NCI-H345 treated with DMSO at 0.1 percent for 48 hours (cell line): ENCODE results near the gene SCLT1.
"Not testable (repeated sequence)": the region's sequence is repeated elsewhere in the genome, so short reads cannot be mapped to it uniquely, and the experiment has no call there.

Source experiments
- DNase-seq: peaks from one replicate; lab custom pipeline; 2025; ENCODE audit not compliant: unreplicated experiment; lab: John Stamatoyannopoulos, UW

The SCLT1 gene

GRCh38 chr4:129077326-129077725 is 16.0 kb downstream of the SCLT1 start:
- DNase-seq: no peak

GRCh38 chr4:129069537-129069936 is 23.8 kb downstream of the SCLT1 start:
- DNase-seq: not testable (repeated sequence)

GRCh38 chr4:129064717-129065116 is 28.6 kb downstream of the SCLT1 start:
- no peak for DNase-seq

- DNase-seq: no peak
Observed at GRCh38 chr4:129063640-129064039, 29.7 kb downstream of the SCLT1 start.

- DNase-seq: no peak
Observed at GRCh38 chr4:129062580-129062979, 30.8 kb downstream of the SCLT1 start.

- no peak for DNase-seq
Observed at GRCh38 chr4:129059028-129059427, 34.3 kb downstream of the SCLT1 start.

GRCh38 chr4:129046055-129046959 is 47.0 kb downstream of the SCLT1 start:
- no peak for DNase-seq

- no peak for DNase-seq
Observed at GRCh38 chr4:129043523-129043922, 49.8 kb downstream of the SCLT1 start.

GRCh38 chr4:129040471-129040870 is 52.9 kb downstream of the SCLT1 start:
- no peak for DNase-seq

GRCh38 chr4:129037093-129037492 is 56.2 kb downstream of the SCLT1 start:
- DNase-seq: no peak

- no peak for DNase-seq
Observed at GRCh38 chr4:129014566-129015509, 78.5 kb downstream of the SCLT1 start.

- DNase-seq: no peak
Observed at GRCh38 chr4:129008096-129008495, 85.2 kb downstream of the SCLT1 start.

- no peak for DNase-seq
Observed at GRCh38 chr4:128986908-128987307, 106.4 kb downstream of the SCLT1 start.

GRCh38 chr4:128986019-128986418 is 107.3 kb downstream of the SCLT1 start:
- no peak for DNase-seq

GRCh38 chr4:128983771-128984485 is 109.4 kb downstream of the SCLT1 start:
- no peak for DNase-seq

GRCh38 chr4:128981377-128981776 is 112.0 kb downstream of the SCLT1 start:
- no peak for DNase-seq

- DNase-seq: no peak
Observed at GRCh38 chr4:128980816-128981326, 112.5 kb downstream of the SCLT1 start.

- no peak for DNase-seq
Observed at GRCh38 chr4:128979934-128980333, 113.4 kb downstream of the SCLT1 start.

GRCh38 chr4:128978985-128979384 is 114.4 kb downstream of the SCLT1 start:
- no peak for DNase-seq

GRCh38 chr4:128974136-128974581 is 119.2 kb downstream of the SCLT1 start:
- DNase-seq: no peak

GRCh38 chr4:128973384-128973783 is 120.0 kb downstream of the SCLT1 start:
- no peak for DNase-seq
